Prostate gland (tissue), 2 donors: ENCODE measurements around the gene YOD1.

ENCODE experiments used
- POLR2A ChIP-seq: fragments of 450-650 bp; IDR thresholded peaks from one replicate; pipeline ENCODE4 v1.6.1; 2016; ENCODE audit warnings: antibody characterized with exemption, mild to moderate bottlenecking
- POLR2AphosphoS5 ChIP-seq: sonication (generic); formaldehyde crosslinking; IDR thresholded peaks from one replicate; pipeline ENCODE4 v1.6.1; 2017; ENCODE audit warnings: antibody characterized with exemption
- TF ChIP-seq, protein P1 (sequence below), 4 experiments: fragments of 200-600 bp in 2 of 4; fragments of 450-650 bp in 2 of 4; sonication (generic) in 2 of 4; IDR thresholded peaks; 1 replicate in 3 of 4; 2 replicates in 1 of 4; pipeline ENCODE4 v1.5.1; 2016 to 2019; ENCODE audit warnings: antibody characterized with exemption in 4 of 4, mild to moderate bottlenecking in 2 of 4, moderate library complexity in 2 of 4

DNA sequence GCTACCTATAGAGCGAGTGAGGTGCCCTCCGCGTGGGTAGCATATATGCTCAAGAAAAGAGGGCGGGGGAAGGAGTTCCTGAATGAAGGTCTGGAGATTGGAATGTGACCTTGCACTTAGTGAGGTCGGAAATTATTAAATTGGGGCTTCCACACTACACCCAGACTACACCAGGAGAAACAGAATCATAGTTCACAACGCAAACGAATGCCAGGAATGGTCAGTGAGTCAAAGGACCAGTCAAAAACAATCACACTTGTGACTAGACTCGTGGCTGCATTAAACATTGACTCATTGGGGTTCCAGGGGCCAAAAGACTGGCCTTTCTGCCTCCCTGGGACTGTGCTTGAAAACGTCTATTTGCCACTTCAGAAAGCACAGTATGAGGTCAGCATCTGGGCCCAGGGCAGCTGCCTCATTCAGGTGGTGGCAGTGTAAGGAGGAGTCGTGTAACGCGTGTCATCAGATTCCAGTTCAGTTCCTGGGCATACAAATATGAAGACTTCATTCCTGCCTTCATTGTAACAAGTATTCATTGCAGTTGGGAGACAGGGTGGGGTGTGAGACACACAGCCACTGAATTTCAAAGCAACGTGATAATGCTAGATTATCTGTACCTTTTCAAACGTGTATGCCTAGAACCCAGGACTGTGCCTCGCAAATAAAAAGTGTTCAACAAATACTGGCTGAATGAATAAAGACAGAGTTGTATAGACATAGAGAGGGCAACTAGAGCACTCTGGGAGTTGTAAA lies at the start of gene YOD1:
- TF ChIP-seq, protein P1, sequence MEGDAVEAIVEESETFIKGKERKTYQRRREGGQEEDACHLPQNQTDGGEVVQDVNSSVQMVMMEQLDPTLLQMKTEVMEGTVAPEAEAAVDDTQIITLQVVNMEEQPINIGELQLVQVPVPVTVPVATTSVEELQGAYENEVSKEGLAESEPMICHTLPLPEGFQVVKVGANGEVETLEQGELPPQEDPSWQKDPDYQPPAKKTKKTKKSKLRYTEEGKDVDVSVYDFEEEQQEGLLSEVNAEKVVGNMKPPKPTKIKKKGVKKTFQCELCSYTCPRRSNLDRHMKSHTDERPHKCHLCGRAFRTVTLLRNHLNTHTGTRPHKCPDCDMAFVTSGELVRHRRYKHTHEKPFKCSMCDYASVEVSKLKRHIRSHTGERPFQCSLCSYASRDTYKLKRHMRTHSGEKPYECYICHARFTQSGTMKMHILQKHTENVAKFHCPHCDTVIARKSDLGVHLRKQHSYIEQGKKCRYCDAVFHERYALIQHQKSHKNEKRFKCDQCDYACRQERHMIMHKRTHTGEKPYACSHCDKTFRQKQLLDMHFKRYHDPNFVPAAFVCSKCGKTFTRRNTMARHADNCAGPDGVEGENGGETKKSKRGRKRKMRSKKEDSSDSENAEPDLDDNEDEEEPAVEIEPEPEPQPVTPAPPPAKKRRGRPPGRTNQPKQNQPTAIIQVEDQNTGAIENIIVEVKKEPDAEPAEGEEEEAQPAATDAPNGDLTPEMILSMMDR (IDR thresholded peaks at IDR 0.05): no peak
- TF ChIP-seq POLR2A: no peak
- no peak for TF ChIP-seq POLR2AphosphoS5
